GM18870 (cell line): Measurements from ENCODE around the gene NUAK1.

ENCODE experiments used
- ATAC-seq: cut with Tn5 transposase; IDR thresholded peaks from one replicate; pipeline ENCODE4 v1.9.1; 2021; ENCODE audit warnings: moderate library complexity; ENCODE audit not compliant: unreplicated experiment

NUAK1 gene

DNA sequence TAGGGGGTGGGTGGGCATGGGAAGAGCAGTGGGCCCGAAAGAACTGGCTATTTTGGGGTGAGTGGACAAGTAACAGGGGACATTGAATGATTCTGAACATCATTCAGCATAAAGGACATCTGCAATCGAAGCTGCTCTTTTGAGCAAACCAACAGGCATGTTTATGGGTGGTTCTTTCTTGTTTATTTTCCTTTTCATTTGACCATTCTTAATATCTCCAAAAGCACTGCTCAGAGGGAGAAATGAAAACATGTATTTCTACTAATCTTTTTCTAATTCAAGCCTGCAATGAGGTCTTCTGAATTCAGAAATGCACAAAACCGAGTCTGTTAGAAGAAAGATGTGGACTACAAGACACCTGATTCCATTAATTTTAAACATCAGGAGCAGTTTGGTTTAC, 54.0 kb downstream of the NUAK1 start:
- ATAC-seq, result no peak

DNA sequence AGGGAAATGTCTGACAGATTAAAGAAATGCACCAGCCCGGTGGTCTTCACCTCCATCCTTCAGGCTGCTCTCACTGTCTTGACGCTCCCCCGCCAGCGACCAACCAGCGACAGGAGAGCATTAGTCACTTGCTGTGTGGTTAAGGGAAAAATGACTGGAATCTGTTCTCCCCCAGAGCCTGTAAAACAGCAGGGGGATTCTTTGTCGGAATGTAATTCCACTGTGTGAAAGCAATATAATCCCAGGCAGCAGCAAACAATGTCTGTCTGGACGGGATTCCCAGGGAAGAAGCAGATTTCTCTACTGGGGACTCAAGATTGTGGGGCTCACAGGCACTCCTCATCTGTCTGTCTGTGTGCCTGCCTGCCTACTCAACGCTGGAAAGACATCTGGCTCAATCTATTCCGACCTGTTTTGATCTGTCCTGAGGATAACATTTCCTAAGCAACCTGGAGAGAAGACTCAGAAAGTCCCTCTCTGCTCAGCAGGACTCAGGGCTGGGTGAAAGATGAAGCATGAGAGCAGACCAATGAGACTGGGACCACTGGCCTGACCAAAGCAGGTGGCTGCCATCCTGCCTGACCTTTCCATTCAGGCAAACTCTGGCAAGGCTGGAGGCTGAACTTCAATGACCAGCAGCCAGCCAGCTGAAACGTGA, 54.6 kb downstream of the NUAK1 start:
- ATAC-seq, result no peak

DNA sequence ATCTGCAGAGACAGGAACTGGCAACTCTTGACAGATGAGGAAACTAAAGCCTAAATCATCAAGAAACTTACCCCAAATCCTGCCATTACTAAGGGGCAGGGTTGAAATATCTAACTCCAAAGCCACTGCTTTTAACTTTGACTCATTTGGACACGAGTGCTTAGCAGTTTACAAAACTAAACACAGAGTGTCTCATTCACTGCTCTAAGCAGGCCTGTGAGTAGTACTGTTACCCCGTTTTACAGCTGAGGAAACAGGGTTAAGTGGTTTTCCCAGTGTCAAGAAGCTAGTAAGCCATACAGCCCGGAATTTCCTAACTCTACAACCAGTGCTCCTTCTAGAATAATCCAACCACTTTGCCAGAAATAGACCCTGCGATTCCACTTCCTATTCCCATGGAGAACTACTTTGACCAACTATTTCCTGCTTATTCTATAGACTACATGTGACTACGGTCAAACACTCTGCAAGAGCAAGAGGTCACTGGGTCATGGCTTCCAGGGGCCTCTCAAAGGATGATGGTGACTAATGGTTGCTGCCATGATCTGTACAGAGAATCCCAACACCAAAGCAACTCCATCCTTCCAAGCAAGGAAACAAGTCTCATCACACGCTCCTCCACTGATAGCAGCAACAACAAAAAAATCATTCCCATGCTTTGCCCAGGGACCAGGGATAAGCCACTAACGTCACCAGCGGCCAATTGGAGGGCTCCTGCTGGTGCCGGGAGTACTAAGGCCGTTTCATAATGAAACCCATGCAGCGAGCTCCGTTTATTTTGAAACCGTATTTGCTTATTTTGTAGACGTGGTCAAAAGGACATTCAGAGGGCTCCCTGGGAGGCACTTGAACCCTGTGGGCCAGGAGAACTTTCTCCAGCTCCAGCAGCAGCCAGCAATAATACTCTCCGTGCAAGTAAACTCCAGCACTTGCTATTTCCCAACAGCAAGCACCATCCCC, 56.3 kb downstream of the NUAK1 start:
- ATAC-seq, result no peak

DNA sequence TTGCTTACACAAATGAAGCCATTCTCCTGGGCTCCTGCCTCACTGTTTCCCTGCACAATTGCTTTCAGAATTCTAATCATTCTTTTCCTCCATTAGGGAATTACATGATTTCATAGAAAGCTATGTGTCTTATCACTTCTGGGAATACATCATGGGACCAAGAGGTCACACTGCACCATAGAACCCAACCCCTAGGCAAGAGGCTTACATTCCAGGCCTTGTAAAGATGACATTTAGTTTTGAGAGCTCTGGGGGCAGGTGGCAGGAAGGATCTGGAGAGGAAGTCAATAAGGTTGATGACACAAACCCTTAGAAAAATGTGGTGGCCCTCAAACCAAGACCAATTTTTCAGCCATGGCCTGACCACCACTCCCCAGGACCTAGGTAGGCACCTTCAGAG, 57.1 kb downstream of the NUAK1 start:
- no peak for ATAC-seq

DNA sequence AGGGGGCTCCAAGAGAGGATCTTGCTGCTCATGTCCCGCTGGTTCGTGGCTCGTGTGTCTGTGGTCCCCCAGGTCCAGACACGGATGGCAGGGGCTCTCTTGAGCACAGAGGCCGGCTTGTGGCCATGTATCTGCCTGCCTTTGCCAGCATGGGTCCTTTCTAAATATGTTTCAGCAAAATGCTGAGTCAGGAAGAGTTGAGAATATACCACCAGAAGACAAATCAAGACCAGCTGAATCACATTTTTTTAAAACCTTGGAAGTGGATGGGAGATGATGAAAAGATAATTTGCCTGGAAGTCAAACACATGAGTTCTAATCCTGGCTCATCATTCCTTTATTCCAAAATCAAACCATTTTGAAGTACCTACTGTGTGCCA, 58.0 kb downstream of the NUAK1 start:
- no peak for ATAC-seq

DNA sequence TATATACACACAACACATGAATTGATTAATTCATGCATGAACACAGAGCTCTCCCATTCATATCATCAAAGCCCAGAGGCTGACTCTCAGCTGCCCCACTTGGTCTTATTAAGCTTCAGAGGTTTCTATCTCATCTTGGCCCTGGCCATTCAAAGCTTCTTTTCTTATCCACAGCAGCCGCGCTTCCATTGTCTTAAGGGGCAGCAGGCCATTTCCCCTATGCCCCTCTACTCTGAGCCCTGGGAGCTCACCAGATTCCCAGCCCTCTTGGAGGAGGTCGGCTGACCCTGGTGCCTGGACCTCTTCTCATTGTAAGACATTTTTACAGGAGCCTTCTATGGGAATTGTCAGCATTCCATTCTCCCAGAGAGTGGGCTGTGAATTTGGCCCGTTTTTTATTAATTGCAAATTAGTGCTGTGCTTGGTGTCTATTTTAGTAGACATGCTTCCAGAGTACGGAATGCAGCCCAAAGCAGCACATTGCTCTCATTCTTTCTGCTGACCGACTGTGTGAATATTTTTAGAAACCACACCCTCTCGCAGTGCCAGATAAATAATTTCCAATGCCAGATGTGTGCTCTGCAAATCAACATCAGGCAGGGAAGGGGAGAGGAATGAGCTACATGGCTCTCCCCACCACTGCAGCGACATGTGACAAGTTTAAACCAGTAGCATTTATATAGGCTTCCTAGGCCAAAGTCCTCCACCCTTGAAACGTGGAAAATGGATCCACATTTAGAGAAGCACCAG, 58.5 kb downstream of the NUAK1 start:
- no peak for ATAC-seq

DNA sequence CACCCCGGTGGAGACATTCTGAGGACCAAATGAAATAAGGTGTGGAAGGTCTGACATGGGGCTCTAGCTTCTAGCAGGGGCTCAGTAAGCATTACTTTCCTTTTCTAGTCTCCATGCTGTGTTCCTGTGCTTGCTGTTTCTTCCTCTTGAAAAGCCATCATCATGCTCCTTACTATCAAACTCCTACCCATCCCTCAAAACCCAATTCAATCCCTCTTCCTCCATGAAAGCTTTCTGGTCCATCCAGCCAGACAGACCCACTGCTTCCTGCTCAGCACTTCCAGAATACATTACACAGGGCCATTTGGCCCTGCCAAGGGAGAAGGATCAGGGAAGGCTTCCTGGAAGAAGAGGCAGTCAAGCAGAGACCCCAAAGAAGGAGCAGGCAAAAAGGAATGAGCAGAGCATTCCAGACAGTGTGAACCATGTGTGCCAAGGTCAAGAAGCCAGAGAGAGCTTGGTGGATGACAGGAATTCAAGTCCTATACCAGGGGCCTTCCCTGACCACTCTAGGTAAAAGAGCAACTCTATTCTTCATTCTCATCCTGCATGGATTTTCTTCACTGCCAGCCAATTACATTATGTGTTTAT, 59.5 kb downstream of the NUAK1 start:
- ATAC-seq, result no peak

DNA sequence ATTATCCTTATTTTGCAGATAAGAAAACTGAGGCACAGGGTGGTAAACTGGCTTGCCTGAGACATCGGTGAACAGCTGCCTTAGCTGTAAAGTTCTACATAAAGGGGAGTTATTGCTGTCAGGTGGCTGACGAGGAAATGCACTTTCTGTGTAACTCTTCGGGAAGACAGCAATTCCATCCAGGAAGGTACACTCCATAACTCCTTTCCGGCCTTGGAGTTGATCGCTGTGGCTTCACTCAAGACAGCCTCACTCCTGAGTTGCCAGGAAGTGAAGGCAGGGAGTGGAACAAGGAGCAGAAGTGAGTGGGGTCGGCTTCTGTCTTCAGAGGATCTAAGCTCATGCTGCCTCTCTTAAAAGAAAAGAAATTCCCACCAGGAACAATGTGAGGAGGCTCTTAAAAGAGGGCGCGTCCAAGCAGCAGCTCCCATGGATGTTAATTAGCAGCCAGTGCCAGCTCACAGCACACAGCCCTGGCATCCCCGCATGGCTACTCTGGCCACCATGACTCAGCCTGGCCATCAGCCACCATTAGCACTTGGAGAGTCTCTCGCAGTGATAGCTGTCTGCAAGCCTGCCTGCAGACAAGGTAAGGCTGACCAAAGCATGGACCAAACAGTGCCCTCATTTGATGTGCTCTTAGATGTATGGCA, 60.3 kb downstream of the NUAK1 start:
- no peak for ATAC-seq

DNA sequence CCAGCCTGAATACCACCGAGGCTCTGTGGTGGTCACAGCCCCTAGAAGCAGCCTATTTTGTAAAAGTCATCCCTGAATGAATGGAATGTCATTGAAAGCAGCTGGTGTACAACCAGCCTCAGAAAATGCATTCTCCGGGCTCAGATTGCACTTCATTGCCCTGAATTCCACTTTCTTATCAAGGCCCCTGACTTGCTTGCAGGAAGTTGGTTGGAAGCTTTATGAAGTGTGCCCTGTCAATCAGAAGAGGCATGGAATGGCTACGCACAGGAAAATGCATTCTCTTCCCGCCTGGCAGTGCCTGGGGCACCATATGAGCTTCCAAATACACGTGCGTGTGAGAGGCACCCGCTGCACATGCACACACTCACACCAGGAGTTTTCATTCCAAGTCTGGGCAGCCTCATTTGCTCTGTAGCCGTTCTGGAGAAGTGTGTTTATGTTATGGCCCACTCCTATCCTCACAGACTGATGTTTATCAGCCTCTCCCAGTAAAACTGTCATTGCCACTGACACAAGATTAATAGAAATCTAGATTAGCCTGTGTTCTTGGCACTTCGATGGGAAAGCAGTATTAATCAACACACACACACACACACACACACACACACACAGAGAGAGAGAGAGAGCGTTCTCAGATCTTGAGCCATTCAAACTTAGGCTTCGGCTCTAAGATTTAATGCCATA, 63.9 kb downstream of the NUAK1 start:
- ATAC-seq, result no peak

DNA sequence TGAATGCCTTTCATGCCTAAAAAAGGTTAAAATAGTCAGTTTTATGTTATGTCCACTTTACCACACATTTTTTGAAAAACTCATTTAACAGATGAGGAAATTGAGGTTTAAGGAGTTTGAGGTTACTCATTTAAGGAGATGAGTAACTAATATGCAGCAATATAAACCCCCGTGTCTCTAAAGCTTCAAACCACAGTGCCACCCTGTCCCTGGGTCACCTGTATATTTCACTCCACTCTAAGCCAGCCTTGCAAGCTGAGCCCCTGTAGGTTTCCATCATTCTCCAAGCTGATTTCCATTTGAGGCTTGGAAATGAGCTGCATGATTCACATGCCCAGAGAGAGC, 64.4 kb downstream of the NUAK1 start:
- no peak for ATAC-seq

DNA sequence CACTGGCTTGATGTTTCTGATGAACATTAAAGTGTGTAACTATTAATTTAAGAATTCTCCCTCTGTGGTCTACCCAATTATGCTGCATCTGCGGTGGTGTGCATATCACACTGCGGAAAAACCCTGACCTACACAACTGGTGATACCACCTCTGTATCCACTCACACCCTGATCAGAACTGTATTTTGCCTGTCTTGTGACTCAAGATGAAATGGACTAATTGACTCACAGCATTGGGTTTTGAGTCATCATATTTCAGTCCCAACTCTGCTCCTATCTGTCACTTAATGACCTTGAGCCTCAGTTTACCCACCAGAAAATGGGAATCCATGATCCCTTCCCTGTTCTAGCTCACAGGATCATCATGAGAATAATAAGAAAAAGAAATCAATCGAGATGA, 65.6 kb downstream of the NUAK1 start:
- ATAC-seq, result no peak

DNA sequence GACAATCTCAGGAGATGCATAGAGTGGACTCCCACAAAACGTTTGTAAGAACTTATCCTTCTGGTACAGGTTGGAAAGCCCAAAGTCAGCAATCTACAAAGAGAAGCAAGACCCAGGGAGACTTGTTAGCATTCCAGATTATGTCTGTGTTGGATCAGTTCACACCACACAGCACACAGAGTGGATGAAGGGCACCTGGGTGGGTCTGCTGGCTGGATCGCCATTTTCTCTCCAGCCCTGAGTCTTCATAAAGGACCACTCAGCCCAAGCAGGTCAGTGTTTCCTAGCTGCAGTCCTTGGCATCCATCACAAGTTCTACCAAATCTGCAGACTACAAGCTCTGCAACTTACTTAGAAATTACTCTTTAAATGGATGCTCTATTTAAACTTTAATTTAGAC, 66.0 kb downstream of the NUAK1 start:
- no peak for ATAC-seq

DNA sequence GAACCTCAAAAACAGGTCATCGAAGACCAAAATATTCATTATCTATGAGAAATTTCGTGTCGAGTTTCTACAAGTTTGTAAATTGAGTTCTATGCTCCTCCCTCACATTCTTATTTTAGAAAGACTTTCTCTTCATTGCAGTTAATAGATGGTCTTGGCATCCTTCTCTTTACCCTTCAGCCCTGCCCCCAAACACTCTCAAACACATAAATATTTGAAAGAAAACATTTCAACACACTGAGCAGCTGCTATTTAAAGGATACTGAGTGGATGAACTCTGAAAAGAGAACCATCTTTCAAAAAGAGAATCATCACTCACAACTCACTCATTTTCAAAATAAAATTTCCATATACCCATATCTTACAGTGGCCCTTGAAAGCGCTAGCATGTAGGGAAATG, 67.1 kb downstream of the NUAK1 start:
- ATAC-seq, result no peak

DNA sequence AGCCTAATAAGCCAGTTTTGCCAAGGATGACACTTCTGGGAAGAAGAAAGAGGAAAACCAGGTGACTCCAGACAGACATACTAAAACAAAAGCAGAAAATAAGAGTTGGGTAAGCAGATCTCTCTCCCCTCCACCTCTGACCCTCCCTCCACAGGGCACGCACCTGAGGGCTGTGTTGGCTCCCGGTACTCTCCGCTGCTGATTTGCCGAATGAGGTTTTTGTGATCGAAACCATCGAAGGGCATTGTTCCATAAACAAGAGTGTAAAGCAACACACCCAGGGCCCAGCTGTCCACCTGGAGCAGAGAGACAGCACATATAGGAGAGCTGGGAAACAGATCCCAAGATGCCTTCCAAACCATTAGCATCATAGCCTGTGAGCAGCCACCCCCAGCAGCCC, 68.1 kb downstream of the NUAK1 start:
- ATAC-seq, result no peak

DNA sequence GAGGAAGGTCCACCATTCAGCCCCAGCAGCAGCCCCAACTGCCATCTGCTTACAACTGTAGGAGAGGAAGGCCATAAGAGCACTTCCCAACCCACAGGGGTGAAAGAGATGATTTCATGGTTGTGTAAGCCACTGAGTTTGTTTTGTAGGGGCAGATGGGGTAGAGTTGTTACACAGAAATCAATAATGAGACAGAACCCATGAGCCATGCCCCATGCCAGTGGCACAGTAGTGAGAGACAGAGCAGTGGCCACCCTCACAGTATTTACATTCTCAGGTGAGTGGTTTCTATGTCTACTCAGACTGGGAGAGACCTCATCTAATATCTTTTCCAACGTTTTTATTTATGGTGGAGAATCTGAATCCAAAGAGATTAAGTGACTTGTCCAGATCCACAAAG, 68.6 kb downstream of the NUAK1 start:
- ATAC-seq, result no peak

DNA sequence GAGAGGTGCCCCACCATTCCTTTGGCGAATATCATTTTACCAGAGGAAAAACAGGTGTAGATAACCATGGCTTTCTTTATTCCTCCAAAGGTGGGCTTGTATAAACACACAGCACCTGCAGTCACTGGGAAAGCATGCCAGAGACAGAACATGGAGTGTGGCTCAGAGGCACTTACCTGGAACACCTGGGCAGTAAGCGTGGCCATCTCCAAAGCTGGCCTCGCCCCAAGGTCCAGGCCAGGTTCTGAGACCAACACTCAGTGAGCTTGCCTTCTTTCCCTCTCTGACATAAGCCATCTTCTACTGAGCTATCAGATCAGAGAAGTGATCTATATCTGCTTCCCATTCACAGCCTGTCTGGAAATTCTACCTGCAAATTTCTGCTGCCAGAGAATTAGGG, 70.5 kb downstream of the NUAK1 start:
- ATAC-seq, result no peak

DNA sequence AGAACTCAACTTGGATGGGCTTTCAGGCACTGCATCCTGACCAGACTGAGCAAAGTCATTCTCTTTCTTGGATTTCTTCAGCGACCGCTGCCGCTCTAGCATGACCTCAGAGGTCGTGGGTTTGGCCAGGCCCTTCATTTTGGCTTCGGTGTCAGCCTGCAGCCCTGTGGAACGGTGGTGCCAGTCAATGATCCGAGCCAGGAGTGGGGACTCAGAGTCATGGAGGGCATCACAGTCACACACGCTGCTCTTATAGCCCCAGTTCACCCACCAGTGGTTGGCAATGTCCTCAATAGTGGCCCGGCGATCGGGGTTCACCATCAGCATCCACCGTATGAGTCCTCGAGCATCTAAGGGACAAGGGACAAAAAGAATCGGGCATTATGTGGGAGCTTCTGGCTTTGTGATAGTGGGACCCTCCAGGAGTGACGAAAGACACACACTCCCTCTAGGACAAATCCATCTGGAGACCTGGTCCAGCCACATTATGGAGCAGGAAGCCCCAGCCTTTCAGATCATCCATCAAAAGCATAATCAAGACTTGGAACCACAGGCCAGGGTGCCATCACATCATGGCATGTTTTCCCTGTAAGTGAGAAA, 71.0 kb downstream of the NUAK1 start:
- ATAC-seq, result no peak

DNA sequence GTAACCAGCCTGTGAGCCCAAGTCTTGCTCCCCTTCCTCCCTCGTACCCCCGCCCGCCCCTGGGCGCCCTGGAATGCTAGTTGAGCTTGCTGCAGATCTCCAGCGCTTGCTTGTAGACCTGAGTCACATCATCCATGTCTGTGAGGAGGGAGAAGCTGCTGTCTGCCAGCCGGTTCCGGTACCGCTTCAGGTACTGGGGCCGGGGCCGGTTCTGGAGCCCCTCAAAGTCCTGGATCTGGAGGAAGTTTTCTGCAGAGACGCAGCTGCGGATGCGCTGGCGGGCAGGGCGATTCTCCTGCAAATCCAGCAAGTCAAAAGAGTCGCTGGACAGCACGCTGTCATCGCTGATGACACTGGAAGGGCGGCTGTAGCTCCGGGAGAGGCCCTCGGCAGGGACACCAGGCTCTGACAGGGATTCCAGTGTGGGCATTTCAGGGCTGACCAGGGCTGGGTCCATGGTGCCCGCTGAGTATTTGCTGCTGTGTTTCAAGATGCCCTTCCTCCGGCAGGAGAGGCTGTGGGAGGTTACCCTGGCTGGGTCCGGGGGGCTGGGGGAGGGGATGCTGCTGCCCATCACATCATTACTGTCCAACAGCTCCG, 71.9 kb downstream of the NUAK1 start:
- no peak for ATAC-seq

DNA sequence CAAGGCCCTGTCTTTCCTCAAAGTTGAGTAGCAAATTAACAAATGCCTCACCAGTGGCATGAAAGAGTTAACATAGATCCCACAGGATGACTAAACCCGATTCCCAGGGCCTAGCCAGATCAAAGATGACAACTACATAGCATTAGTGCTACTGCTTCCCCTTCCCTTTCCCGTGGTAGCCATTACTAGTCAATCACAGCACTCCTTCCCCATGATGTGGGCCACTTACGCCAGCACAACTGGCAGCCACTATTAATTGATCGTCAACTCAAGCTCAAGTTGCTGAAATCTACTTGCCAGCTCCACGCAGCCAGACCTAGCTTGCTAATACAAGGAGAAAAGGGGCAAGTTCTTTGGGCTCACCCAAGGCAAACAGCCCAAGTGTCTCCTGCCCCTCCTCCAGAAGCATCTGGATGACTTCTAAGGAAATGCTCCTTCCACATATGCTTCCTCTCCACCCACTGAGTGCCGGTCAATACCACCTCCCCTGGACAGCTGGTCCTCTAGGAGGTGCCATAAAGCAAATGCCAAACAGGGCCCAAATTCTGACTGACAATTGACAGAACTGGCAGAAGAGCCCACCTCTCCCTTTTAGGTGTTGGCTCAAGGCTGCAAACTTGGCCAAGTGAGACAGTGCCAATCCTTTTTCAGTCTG, 72.6 kb downstream of the NUAK1 start:
- ATAC-seq, result no peak
